Upper lobe of left lung (tissue), 4 donors: ENCODE measurements around the gene BATF.

Source experiments
- POLR2A ChIP-seq, 4 donors: fragments of 450-650 bp; IDR thresholded peaks; one replicate each; pipeline ENCODE4 v1.5.1; 2016 to 2017; ENCODE audit warnings: antibody characterized with exemption in 4 of 4, mild to moderate bottlenecking in 2 of 4
- POLR2AphosphoS5 ChIP-seq, 2 donors: sonication (generic); formaldehyde crosslinking; IDR thresholded peaks; one replicate each; pipeline ENCODE4 v1.5.1; 2017; ENCODE audit warnings: antibody characterized with exemption in 2 of 2
- TF ChIP-seq, protein P1 (sequence below), 6 experiments: fragments of 450-650 bp in 4 of 6; fragments of 200-600 bp in 2 of 6; sonication (generic) in 2 of 6; IDR thresholded peaks; one replicate each; pipeline ENCODE4 v1.5.1; 2016 to 2019; ENCODE audit warnings: antibody characterized with exemption in 6 of 6

DNA sequence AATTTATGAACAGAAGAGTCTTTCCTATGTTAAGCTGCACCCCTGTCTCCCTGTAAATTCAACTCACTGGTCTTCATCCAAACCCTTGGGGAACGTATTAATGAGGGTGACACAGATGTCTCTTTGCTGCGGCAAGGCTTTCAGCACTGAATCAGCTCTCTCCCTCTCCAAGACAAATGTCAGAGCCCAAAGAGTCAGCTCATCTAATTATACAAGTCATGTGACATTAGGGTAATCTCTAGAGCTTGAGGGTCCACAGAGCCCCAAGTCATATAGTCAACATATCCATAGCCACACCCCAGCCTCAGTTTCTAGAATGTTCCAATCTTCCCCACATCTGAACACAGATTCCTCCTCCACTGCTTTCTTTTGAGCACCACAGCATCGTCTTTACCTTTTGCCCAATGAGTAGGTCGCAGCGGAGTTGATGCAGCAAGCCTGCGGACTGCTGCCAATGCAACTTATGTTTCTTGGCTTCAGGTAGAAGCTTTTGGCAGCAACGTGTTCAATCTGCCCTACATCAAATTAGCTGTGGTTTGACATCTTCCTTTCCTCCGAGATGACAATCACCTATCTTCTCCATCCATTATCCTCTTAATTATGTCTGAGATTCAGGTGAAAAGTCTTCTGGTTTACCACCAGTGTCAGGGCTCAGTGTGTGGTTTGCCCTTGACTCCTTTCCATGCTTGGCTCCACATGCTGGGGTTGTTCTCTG lies 5.3 kb downstream of the BATF start:
- TF ChIP-seq, protein P1, sequence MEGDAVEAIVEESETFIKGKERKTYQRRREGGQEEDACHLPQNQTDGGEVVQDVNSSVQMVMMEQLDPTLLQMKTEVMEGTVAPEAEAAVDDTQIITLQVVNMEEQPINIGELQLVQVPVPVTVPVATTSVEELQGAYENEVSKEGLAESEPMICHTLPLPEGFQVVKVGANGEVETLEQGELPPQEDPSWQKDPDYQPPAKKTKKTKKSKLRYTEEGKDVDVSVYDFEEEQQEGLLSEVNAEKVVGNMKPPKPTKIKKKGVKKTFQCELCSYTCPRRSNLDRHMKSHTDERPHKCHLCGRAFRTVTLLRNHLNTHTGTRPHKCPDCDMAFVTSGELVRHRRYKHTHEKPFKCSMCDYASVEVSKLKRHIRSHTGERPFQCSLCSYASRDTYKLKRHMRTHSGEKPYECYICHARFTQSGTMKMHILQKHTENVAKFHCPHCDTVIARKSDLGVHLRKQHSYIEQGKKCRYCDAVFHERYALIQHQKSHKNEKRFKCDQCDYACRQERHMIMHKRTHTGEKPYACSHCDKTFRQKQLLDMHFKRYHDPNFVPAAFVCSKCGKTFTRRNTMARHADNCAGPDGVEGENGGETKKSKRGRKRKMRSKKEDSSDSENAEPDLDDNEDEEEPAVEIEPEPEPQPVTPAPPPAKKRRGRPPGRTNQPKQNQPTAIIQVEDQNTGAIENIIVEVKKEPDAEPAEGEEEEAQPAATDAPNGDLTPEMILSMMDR (IDR thresholded peaks at IDR 0.05): no peak
- TF ChIP-seq POLR2A (IDR thresholded peaks at IDR 0.05) (no peak), POLR2AphosphoS5 (IDR thresholded peaks at IDR 0.05) (no peak)
